ENCODE results near the gene MEGF11. TPM values are rescaled to one million over a fixed set of nuclear protein-coding genes. Genes with fewer than 3 reads are reported as not detected.

MEGF11 gene
- total RNA-seq, 1 donor from 2014 or later, result not detected

DNA sequence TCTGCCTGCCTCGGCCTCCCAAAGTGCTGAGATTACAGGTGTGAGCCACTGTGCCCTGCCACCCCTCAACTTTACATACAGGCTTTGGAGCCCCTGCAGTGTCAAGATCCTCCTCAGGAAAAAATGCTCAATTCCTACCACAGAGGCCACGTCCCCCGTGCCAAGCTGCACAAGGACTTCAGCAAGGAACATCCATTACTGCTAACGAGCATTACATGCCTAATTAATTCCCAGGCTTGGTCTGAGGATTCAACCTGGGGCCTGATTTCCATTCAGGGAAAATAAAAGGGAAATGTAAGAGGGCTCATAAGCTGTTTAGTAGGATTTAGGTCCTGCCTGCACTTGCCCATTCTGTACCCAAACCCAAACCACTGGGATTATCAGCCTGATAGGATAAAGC is 222.9 kb downstream of the MEGF11 start:
- DNase-seq (ENCODE audit: low spot score), result no peak
- intact Hi-C loops (cut with DNase I), result no loop called here

- intact Hi-C loops (cut with DNase I), result no loop called here
- DNase-seq (ENCODE audit: low spot score), result no peak
These were observed 223.9 kb downstream of the MEGF11 start for GRCh38 chr15:66029650-66030049.

- intact Hi-C loops (cut with DNase I), result no loop called here
- DNase-seq (ENCODE audit: low spot score), result no peak
These were observed 226.2 kb downstream of the MEGF11 start for GRCh38 chr15:66027268-66027805.

DNA sequence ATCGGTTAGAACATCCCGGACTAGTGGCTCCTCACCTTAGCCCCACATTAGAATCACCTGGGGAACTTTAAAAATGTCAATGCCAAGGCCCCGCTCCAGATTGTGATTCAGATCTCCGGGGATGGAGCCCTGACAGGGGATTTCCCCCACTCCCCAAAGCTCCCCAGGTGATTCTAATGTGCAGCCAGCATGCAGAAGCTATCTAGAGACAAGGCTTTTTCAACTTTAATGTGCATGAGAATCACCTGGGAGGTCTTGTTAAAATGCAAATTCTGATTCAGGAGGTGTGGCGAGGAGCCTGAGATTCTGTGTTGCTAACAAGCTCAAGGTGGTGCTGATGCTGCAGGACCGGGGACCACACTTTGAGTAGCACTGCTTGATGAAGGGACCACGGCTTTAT is 227.6 kb downstream of the MEGF11 start:
- intact Hi-C loops (cut with DNase I), result no loop called here
- no peak for DNase-seq (ENCODE audit: low spot score)

- no peak for DNase-seq (ENCODE audit: low spot score)
- intact Hi-C loops (cut with DNase I), result no loop called here
These were observed 228.5 kb downstream of the MEGF11 start for GRCh38 chr15:66025015-66025452.

- intact Hi-C loops (cut with DNase I), result no loop called here
- DNase-seq (ENCODE audit: low spot score), result no peak
These were observed 229.4 kb downstream of the MEGF11 start for GRCh38 chr15:66024116-66024515.

DNA sequence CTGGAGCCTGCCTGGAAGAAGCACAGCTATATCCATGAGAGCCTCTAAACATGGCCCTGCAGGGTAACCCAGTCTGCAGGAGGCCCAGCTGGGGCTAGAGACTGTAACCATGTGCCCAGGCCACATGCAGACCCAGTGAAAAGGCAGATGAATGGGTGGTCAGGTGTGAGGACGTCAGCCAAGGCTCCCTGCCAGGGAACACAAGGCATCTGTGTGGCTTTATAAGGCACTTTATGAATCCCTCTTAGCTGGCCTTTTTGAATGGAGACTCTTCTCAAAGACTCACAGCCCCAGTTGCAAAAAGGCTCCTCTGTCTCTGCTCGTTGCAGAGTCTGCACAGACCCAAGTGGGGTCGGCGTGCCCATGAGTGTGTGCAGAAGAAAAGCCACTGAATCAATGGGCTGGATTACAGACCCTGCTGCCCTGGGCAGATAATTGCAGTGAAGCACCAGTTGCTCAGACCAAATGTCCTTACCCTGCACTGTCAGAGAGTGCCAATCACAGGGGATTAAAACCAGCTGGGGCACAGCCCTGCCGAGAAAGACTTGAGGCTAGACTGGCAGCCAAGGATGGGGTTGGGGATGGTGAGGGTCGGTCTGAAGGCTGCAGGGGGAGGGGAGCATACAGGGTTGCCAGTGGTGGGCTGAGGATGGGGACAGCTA is 230.1 kb downstream of the MEGF11 start:
- intact Hi-C loops (cut with DNase I), result no loop called here
- DNase-seq (ENCODE audit: low spot score), result no peak

DNA sequence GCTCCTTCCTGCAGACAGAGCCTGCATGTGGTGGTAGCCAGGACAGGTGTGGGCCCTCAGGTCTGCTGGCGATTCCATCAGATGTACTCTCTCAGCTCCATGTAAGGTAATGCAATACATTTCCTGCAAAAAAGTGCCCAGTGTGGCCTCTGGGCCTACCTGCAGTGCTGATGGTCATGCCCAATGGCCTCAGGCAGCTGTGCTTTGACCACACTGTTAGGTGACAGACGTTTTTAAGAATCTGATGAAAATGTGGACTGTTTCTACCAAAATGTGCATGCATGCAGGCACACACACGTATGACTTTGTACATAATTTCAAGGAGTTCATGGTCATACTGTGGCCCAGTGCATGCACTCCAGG is 231.4 kb downstream of the MEGF11 start:
- intact Hi-C loops (cut with DNase I), result no loop called here
- no peak for DNase-seq (ENCODE audit: low spot score)

DNA sequence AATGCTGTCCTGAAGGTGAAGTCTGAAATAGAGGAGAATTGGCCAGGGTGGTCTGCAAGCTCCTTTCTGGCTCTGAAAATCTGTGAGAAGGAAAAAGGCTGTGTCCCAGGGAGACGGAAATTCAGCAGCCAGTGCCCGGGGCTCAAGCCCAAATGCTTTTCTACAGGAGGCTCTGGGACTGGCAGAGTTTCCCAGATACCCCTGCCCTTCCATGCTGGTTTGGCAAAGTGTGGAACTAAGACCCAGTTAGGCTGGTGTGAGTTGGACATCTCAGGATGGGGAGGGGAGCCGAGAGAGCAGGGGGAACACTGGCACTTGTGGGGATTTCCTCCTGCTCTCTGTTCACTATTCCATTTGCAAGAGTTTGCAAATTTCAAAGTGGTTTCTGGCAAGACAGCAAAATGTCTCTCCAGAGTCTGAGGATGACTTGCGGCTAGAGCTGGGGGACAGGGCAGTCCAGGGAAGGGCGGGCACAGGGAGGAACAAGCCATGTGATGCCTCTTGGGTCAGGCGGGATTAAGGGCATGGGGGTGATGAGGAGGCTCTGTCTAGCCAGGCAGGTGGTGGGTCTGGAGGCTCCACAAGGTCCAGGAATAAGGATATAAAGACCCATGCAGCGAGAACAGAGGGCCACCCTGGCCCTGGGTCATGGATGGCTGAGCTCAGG is 231.9 kb downstream of the MEGF11 start:
- no peak for DNase-seq (ENCODE audit: low spot score)
- intact Hi-C loops (cut with DNase I), result no loop called here

DNA sequence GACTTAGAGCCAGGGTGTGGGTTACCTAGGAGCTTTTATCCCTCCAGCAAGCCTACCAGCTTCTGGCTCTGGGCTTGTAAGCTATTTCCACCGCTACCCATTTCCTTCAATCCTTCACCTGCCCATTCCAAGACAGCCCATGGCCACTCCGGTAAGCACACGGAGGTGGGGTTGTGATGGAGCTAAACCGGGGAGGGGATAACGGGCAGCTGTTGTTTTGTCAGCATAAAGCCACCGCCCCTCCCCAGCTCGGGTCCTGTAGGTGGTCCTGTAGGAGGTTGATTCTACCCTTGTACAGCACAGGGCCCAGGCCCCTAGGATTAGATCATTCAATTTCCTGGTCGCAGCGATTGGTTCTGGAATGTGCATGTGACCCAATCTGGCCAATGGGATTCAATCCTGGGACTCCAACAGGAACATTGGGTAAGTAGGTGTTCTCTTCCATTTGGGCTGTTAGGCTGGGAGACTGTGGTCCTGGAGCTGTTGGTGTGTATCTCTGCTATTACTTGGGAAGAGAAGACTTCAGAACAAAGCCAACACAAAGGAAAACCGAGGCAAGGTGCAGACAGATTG is 233.6 kb downstream of the MEGF11 start:
- intact Hi-C loops (cut with DNase I), result no loop called here
- DNase-seq (ENCODE audit: low spot score), result no peak

DNA sequence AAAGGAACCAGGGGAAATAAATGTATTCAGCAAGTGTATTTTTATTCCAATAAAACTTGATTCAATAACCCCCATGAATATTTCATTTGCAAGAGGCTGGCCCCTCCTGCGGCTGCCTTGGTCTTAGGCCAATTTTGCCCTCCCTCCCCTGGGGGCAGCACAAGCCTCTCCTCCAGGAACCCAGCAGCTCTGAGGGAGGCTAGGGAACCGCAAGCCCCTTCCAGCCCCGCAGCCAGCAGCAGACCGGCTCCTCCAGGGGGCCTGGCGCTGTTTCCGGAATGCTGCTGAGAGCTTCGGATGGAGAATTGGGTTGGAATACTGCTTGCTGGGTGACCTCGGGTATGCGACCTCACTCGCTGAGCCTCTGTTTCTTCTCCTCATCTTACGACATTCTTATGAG is 234.2 kb downstream of the MEGF11 start:
- intact Hi-C loops (cut with DNase I), result no loop called here
- DNase-seq (ENCODE audit: low spot score), result no peak

DNA sequence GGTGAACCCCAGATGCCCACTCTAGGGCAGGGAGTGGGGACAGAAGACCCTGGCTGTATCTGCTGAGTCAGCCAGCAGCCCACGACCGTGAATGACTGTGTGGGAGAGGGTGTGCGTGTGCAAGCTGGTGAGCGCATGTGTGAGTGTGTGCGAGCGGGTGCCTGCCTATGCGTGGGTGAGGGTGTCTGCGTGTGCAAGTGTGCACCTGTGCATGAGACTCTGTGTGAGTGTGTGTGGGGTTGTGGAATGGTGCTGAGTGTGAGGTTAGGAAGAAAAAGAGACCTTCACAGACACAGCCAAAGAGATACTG is 235.1 kb downstream of the MEGF11 start:
- DNase-seq (ENCODE audit: low spot score), result no peak
- intact Hi-C loops (cut with DNase I), result no loop called here

- DNase-seq (ENCODE audit: low spot score), result no peak
- intact Hi-C loops (cut with DNase I), result no loop called here
These were observed 235.6 kb downstream of the MEGF11 start for GRCh38 chr15:66017792-66018487.

GRCh38 chr15:66017000-66017399 is 236.6 kb downstream of the MEGF11 start:
- intact Hi-C loops (cut with DNase I), result no loop called here
- no peak for DNase-seq (ENCODE audit: low spot score)

GRCh38 chr15:66016199-66016598 is 237.4 kb downstream of the MEGF11 start:
- no peak for DNase-seq (ENCODE audit: low spot score)
- intact Hi-C loops (cut with DNase I), result no loop called here

- intact Hi-C loops (cut with DNase I), result no loop called here
- DNase-seq (ENCODE audit: low spot score), result no peak
These were observed 238.8 kb downstream of the MEGF11 start for GRCh38 chr15:66014635-66015182.

DNA sequence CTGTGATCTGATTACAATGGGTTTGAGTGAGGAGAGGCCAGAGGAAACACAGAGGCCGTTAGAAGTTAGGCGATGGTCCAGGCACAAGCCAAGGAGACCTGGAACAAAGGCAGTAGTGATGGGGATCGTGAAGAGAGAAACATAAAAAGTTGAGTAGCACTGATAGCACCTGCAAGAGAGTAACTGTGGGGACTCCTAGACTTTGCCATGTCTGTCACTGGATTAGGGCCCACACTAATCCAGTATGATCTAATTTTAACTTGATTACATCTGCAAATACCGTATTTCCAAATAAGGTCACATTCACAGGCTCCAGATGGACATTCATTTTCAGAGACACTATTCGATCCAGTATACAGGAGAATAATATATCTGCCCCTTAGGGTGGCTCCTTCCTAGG is 239.5 kb downstream of the MEGF11 start:
- no peak for DNase-seq (ENCODE audit: low spot score)
- intact Hi-C loops (cut with DNase I), result no loop called here

GRCh38 chr15:66008940-66009562 is 244.5 kb downstream of the MEGF11 start:
- intact Hi-C loops (cut with DNase I), result no loop called here

DNA sequence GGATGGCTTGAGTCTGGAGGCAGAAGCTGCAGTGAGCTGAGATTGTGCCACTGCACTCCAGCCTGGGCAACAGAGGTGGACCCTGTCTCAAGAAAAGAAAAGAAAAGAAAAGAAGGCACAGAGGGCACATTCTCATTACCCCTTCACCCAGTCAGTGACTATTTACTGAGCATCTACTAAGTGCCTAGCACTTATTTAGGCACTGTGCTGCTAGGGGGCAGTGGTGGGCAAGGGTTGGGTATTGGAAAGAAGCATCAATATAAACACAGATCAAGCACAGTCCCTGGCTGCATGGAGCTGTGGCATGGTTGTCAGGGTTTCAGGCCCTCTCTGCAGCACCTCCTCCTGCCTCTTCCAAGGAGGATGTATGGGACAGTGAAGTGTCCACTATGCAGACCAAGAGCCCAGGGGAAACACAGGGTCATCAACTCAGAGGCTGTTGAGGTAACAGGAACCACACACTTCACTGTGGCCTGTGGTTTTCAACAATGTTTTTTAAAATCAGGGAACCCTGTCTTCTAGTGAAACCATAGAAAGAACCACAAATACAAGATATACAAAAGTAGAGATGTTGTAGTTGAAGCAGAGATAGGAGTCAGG is 245.8 kb downstream of the MEGF11 start:
- intact Hi-C loops (cut with DNase I), result no loop called here

More at GRCh38 chr15:66008940-66009562, 244.5 kb downstream of the MEGF11 start:
- DNase-seq (ENCODE audit: low spot score), result no peak

More for the DNA sequence above, 245.8 kb downstream of the MEGF11 start:
- DNase-seq (ENCODE audit: low spot score), result no peak

Data from cardiac septum (tissue), 1 donor.